Retinal pigment epithelial cell (primary cell): ENCODE results near the gene HBG2.

Source experiments
- DNase-seq: peaks from one replicate; pipeline ENCODE4 v3.0.0-alpha.2; 2010; ENCODE audit warnings: low read depth
- H3K4me3 ChIP-seq: 2 replicates; pipeline ENCODE4 v1.5.1; 2011; ENCODE audit warnings: mild to moderate bottlenecking, low read length, control low read depth, moderate library complexity
- CTCF ChIP-seq: conservative IDR thresholded peaks from 2 replicates; pipeline ENCODE4 v1.5.1; 2011; ENCODE audit warnings: low read depth, low read length, control low read depth, inconsistent platforms

Gene HBG2

GRCh38 chr11:5229356-5229755 lies 25.2 kb downstream of the HBG2 start:
- H3K4me3 ChIP-seq = no peak overlapping the region
- no peak for TF ChIP-seq CTCF
- no peak for DNase-seq

- no peak for TF ChIP-seq CTCF
- no peak for DNase-seq
- no peak overlapping the region for H3K4me3 ChIP-seq
Measured at GRCh38 chr11:5228124-5228523, 26.5 kb downstream of the HBG2 start.

- H3K4me3 ChIP-seq = no peak overlapping the region
- no peak for TF ChIP-seq CTCF
- DNase-seq = no peak
Measured at GRCh38 chr11:5227681-5228080, 26.9 kb downstream of the HBG2 start.

GRCh38 chr11:5226732-5227310 lies 27.8 kb downstream of the HBG2 start, which contains the start of gene HBB:
Gene HBB, minus strand, starts transcription at chr11:5227071. Its CDS starts 50 bp downstream, at chr11:5227021.
- TF ChIP-seq CTCF = no peak
- no peak for DNase-seq
- no peak within 1 kb of the TSS for H3K4me3 ChIP-seq

- DNase-seq = no peak
- no peak for TF ChIP-seq CTCF
- no peak overlapping the region for H3K4me3 ChIP-seq
Measured at GRCh38 chr11:5225480-5225871, 29.1 kb downstream of the HBG2 start.

- no peak overlapping the region for H3K4me3 ChIP-seq
- no peak for DNase-seq
- TF ChIP-seq CTCF = no peak
Measured at GRCh38 chr11:5224538-5225479, 29.8 kb downstream of the HBG2 start.

GRCh38 chr11:5223686-5224085 lies 30.9 kb downstream of the HBG2 start:
- no peak for DNase-seq
- H3K4me3 ChIP-seq = no peak overlapping the region
- TF ChIP-seq CTCF = no peak
